Astrocyte of the hippocampus (primary cell): ENCODE data around the gene C3orf22.

Experiments used
- DNase-seq: peaks from one replicate; pipeline ENCODE4 v3.0.0; 2011; ENCODE audit warnings: low read depth, low spot score

The C3orf22 gene

DNA sequence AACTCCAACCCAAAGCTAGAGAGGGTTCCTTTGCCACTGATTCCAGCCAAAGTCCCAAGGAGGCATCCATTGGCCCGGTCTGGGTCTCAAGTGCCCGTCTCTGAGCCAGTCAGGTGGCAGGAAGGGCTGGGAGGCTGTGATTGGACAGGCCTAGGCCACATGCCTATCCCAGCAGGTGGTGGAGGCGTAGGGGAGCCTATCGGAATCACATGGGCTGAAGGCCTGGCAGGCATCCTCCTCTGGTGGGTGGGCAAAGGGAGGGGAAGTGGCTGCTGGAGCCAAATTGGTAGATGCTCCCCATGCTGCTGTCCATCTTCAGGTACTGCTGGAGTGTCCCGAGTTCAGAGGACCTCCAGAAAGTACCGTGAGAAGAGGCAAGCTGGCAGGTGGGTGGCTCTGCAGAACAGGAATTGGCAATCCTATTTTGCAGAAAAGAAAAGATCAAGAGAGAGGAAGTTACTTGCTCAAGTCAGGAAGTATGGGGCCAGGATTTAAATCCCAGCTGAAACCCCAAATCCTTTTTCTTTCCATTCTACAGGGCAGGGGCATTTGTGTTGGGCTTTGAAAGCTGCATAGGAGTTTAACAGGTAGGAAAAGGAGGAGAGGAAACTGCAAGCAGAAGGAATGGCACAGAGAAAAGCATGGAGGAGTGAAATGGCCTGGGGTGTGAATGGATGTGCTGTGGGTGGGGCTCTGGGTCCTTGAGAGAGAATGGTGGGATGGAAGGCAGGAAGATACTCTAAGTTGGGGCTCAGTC, 31.1 kb downstream of the C3orf22 start:
- no peak for DNase-seq

DNA sequence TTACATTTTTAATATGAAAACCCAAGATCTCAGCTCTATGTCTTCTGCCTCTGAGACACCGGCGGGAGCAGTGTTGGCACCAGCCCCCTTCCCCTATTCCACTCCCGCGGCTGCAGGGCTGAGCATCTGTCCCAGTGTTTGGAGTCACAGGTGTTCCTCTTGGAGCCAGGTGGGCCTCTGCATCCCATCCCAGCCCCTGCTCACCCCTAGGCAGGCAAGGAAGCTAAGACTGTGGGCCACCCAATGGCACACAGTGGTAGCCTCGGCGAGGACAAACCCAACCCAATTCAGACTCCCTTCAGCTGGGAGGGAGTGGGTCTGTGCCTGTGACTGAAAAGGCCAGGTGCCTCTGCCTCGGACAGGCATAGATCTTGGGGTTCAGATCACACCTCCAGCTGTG, 31.7 kb downstream of the C3orf22 start:
- DNase-seq: no peak

DNA sequence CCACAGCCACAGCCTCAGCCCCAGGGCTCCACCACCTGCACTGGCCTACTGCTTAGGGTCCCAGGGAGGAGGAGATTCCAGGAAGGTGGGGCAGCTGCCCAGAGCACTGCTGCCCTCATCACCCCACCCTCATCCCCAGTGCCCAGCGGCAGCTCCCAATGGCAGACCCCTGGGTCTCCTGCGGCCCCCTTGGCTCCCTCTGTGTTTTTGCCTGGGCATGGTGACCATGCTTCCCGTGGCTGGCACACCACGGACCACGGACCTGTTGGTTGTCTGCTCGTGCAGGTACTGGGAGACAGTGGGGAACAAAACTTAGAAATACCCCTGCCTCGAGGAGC, 32.1 kb downstream of the C3orf22 start:
- DNase-seq: no peak

DNA sequence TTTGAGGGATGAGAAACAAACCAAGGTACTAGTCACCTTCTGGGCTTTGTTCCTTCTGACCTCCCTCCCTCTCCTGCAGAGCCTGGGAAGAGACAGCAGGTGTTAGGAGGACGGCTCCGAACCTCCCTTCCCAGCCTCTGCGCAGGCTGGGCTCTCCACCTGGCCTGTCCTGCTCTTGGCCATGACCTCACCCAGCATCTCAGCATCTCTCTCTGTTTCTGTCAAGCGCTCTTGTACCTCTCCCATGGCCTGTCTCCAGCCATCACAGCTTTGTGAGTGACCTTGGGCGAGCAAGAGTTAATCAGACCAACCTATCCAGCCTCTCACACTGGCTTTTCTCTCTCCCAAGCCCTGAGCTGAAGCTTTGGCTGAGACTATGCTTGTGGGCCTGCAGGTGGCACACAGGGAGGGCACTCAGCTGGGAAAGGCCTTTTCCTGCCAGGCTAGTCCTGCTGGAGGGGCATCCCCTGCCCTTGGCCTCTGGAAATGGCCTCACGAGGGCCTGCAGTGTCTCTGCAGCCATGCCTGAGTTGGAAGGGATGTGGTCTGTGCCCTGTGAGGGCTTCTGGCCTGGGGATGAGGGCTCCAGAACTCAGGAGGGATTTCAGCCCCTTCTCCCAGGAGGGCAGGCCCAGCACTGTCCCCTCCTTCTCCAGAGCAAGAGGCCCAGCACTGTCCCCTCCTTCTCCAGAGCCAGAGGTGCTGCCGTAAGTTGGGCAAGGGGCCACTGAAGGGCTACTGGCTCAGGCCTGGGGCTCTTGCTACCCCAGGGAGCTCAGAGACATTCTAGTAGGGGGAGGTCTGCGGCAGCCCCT, 32.7 kb downstream of the C3orf22 start:
- DNase-seq: no peak

DNA sequence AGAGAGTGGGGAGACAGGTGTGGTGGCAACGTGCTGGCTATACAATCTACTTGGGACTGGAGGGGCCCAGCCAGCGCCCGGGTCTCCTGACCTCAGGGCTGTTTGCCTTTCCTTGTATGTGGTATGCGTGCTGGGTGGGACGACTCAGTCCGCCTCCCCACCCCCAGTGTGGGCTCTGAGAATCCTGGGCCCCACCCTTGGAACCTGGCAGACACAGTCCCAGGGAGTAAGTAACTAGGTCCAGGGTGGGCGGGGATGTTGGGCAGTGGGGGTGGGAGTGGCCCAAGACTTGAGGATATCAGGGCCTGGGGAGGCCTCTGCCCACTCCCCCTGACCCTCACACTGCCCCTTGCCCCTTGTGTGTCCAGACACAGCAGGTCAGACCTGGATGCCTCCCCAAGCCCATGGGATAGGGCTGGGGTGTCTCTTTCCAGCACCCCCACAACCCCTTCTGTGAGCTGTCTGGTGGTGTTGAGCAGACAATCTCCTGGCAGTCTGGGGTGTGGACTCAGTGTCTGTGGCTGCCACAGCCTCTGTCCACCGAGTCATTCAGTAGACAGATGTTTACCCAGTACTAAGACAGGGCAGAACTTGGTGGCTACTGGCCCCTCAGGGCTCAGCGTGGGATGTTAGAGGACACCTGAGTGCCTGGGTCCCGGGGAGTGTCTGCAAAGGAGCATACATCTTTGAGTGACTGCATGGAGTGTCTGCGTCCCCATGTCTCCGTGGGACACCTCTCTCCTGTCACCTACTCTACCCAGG, 33.5 kb downstream of the C3orf22 start:
- no peak for DNase-seq

DNA sequence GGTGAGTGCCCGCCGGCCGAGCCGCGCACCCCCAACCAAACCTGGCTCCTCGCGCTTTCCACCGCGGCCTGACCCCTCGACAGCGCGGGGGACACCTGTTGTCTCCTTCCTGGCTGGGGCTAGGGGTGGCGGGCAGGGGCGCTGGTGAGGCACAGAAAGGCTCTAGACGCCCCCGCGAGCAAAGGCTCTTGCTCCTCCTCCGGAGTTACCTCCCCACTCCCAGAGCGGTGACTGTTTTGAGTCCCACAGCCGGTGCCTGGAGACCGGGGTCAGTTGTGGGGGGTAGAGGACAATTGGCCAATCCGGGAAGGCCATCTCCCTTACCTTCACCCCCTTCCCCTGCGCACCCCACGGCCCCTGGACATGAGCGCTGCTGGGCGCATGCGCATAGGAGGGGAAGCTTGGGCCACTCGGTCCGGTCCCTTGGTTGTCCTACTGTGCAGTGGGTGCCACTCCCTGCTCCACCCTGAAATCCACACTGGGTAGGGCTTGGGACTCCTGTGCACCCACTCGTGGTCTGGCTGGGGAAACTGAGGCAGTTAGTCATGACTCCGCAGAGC, 34.2 kb downstream of the C3orf22 start:
- DNase-seq: no peak

DNA sequence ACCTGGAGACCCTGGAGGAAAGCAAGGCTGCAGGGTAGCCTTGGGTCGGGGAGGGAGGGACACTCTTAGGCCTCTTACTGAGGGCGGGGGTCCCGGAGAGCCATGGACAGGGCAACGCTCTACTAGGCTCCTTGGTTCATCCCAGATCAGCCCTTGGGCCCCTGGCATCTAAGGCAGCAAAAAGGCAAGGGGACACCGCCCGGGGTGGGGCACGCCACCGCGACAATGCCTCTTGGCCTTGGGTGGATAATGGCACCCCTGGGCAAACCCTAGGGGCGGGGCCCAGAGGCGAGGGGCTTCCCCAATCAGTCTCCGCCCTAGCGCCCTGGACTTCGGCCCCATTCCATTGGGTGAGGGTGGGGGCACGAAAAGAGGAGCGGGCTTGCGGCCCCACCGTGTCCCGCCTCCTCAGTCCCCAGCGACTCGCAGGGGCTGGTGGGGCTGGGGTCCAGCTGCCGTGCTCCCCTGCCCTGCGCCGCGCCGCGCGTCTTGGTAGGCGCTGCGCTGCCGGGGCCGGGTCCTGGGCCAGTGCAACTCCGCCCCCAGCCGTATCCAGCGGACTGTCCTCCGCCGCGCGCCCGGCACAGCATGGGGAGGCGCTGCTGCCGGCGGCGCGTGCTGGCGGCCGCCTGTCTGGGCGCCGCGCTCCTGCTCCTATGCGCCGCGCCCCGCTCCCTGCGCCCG, 34.8 kb downstream of the C3orf22 start, which contains the start of gene CHST13:
TSS of gene CHST13 (plus strand) at position 411 of the 684 bp plus-strand sequence. CDS start at position 589, 178 bp downstream.
- DNase-seq: peak; percentile 67

DNA sequence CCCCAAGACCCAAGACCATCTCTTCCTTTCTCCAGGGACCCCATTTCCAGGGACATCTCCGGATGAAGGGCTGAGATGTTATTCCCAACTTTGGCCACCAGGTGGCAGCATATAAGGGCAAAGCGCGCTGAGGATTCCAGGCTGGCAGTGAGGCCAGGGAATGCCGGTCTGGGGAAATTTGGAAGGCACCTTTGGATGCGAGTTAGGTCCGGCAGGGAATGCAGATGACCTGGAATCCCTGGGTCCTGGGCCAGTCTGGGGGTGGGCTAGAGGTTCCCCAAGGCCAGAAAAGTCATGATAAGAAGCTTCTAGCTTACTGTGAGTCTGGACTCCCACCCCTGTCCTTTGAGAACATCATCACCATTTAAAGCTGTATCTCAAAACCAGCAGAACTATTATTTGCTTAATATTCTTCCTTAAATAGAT, 36.4 kb downstream of the C3orf22 start:
- peak; percentile 73 for DNase-seq

DNA sequence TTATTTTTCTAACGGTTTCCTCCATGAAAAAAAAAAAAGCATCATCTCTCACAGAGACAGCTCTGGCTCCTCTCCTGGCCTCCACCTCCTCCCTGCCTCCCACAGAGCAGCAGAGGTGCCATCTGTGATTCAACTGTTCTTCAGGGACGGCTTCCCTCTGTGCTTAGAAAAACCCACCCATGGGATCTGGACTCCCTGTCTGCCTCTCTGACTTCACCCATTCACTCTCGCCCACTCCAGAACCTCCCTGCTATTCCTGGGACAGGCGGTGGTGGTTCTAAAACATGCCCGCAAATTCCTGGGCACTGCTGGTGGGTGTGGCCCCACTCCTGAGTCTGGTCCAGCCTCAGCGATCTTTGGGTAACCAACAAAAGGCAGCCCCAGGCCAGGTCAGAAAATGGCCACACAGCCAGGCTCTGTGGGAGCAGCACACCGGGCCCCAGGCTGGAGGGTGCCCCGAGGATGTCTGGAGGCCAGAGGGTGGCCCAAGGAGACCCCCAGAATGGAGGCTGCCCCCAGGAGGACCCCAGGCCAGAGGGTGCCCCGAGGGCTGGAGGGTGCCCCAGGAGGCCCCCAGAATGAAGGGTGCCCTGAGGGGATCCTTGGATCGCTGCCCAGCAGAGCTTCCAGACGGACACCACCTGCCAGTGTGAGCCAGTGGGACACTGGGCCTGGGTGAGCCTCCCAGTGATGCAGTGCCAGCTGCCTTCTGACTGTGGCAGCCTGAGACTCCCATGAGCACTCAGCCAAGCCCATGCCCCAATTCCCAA, 37.4 kb downstream of the C3orf22 start:
- no peak for DNase-seq

DNA sequence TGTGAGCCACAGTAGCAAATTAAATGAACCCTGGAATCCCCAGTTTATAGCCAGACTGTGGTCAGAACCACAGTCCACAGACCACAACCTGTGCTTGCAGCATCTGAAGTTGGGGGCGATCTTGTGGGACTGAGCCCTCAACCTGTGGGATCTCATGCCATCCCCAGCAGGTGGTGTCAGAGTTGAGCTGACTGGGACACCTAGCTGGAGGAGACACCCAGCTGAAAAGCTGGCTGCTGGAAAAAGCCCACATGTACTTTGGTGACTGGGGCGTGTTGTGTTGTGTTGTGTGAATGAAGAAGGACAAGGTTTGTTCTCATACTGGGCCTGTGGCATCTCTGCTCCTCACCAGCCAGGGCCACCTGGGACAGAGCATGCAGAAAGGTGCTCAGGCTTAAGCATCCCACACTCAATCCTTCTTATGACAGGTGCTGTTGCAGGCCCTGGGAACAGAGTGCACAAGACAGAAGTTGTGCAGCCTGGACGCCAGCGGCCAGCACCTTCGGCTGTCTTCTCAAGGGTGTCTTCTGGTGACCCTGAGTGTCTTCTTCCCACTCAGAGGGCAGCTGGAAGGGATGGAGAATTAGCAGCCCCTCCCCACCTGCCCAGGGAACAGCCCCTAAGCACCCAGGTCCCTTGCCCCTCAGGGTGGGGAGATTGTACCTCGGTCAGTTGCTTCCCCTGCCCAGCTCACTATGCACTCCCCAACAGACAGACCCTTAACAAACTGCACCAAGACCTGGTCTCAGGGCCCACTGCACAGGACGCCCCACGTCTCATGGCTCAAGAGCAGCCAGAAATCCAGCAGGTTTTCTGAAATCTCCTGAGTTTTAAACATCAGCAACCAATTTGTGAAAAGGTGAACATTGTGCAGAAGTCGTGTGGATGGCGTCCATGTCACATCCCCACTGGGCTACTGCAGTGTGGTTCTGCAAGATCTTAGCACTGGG, 39.0 kb downstream of the C3orf22 start:
- no peak for DNase-seq

DNA sequence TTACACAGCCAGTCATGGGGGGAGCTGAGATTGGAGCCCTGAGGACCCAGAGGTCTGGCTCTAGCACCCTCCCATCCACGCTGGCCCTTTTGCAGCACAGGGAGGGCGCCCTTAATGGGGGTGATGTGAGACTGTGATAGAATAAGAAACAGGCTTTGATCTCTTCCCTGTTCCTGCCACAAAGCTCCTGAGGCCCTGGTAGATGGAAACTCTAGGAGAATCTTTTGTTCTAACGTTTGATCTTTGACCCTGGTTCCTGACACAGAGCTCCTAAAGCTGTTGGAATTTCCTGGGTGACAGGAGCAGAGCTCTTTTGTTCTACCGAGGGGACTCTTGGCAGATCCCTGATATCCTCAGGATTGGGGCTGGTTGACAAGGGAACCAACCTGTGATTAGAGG, 40.0 kb downstream of the C3orf22 start:
- DNase-seq: no peak

DNA sequence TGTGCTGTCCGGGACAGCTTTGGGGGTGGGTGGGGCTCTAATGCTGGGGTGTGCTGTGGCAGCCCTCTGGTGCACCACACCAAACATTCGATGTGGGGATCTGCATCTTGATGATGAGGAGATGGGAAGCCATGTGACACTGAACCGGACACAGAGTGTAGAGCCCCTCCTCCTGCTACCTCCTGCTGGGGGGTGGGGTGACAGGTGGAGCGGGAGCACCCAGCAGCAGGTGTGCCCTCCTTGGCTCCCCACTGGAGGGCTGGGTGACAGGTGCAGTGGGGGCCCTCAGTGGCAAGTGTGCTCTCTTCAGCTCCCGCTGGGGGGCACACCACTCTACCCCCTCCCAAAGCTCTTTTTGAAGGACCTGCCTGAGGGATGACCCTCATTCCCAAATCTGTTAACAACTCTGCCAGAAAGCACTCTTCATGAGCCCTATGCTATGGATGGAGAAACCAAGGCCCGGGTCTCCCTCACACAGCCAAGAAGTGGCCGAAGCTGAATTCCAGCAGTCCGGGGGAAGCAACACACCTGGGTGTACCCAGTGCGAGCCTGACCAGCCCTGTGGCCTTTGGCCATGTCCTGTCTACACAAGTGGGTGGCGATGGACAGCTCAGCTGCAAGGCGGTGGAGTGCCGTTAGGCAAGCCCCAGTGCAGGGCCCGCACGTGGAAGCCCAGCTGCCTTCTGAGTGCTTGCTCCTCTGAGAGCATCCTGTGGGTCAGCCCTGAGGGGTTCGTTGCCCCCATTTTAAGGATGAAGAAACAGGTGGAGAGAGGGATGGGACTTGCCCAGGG, 40.5 kb downstream of the C3orf22 start:
- no peak for DNase-seq

DNA sequence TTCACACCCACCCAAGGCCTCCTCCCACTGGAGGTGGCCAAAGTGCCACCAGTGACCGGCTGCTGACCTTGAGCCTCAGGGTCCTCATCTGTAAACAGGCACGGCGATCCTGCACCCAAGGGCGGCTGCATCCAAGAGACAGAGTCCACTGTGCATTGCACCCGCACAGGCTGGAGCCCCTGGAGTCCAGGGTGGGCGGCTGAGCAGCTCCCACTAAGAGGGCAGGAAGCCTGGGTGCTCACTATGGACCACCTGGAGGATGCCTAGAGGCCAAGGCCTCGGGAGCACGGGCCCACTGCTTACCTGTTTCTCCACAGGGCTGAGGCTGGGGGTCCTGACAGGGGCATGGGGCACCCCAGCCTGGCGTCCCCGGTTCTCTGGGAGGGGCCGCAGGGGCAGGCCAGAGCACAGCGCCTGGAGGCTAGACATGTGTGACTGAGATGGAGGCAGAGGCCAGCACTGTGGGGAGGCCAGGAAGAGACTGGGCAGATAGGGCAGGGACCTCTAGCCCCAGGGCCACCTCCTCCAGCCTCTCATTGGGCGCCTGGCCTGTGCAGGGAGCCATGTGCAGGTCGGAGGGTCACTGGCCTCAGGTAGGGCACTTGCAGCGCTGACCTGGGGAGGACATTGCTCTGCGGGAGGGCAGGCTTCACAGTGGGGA, 41.3 kb downstream of the C3orf22 start, which contains the start of gene UROC1:
TSS of gene UROC1 (minus strand) at position 483 of the 661 bp plus-strand sequence. CDS start at position 429, 54 bp downstream.
- no peak for DNase-seq

DNA sequence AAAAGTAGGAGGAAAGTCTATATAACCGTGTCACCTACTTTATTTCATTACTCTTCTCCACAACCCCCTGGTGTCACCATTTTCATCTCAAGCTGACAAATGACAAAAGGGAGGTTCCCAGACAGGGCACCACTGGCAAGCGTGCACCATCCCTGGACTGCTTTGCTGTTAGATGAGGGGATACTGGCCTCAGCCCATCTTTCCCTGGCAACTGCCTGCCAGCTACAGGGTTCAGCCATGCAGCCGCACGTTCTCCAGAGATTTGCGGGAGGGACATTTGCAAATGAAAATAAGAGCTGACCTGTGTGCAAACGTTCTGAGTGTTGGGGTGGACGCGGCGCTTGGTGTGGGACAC, 41.8 kb downstream of the C3orf22 start:
- no peak for DNase-seq

DNA sequence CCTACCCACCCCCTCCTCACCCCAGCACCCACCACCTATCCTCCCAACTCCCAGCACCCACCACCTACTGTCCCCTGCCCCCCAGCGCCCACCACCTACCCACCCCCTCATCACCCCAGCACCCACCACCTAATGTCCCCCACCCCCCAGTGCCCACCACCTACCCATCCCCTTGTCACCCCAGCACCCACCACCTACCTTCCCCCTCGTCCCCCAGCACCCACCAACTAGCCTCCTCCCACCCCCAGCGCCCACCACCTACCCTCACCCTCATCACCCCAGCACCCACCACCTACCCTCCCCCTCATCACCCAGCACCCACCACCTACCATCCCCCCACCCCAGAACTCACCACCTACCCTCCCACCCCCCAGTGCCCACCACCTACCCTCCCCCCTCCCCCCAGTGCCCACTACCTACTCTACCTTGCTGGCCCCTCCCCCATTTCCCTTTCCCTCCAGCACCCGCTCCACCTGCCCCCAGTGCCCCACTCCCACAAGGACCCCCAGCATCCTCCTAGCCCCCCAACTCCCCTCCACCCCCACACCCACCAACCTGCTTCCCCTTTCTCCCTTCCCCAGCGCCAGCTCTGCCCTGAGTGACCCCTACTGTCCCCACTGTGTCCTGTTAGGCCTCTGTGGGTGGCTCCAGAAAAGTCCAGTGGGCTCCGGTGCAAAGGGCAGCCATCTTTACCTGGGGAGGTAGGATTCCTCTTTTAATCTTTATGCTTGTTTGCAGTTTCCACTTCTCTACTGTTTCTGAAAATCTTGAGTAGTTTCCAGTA, 42.4 kb downstream of the C3orf22 start:
- DNase-seq: no peak

DNA sequence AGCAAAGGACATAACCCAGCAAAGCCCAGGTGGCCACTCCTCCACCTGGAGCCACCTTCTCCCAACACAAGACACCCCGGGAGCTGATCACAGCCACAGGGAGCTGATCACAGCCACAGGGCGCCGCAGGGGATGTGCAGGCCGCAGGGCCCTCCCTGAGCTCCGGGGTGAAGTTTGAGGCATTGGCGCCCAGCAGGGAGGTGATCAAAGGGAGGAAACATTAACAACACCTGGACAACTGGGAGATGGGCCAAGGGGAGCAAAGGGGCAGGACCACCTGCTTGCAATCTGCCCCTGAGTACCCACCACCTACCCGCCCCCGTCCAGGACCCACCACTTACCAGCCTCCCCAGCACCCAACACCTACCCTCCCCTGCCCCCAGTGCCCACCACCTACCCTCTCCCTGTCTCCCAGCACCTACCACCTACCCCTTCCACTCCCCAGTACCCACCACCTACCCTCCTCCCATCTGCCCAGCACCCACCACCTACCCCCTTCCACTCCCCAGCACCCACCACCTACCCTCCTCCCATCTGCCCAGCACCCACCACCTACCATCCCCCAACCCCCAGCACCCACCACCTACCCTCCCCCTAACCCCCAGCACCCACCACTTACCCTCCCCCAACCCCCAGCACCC, 43.5 kb downstream of the C3orf22 start:
- DNase-seq: no peak

DNA sequence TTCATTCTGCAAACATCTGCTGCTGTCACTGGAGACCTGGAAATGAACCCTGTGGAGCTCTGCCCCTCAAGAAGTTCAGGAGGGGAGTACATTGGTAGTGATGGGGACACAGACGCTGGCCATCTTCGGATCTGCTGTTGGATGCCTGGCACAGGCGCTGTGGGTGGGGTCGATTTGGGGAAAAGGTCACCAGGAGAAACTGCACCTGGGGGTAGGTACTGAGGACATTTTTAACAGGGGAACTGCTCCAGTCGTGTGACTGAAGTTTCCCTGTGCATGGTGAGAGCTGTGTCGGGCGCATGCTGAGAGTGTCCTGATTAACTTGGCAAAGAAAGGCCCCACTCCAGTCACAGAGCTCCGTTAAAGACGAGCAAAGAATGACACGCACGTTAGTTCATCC, 44.6 kb downstream of the C3orf22 start:
- DNase-seq: no peak
